A549 (cell line): ENCODE measurements around the gene DUSP2.

Experiments
- CTCF ChIP-seq: fragments of >200 bp; sonication (Bioruptor Twin); formaldehyde crosslinking; IDR thresholded peaks from 3 replicates; pipeline ENCODE4 v1.5.1; 2016
- ESRRA ChIP-seq: fragments of 150-350 bp; IDR thresholded peaks from 2 replicates; pipeline ENCODE4 v1.6.1; 2014; ENCODE audit warnings: mild to moderate bottlenecking, low read length, borderline replicate concordance
- JUNB ChIP-seq: fragments of >200 bp; sonication (Bioruptor Twin); formaldehyde crosslinking; IDR thresholded peaks from 2 replicates; pipeline ENCODE4 v1.6.1; 2016
- MAX ChIP-seq: IDR thresholded peaks from 2 replicates; pipeline ENCODE4 v1.6.1; 2012
- NR3C1 ChIP-seq: fragments of >200 bp; sonication (Bioruptor Twin); formaldehyde crosslinking; IDR thresholded peaks from 3 replicates; pipeline ENCODE4 v1.6.1; 2017
- PHF8 ChIP-seq: fragments of 200-600 bp; sonication (generic); IDR thresholded peaks from 2 replicates; pipeline ENCODE4 v1.6.1; 2016; ENCODE audit warnings: low read depth, mild to moderate bottlenecking, antibody characterized with exemption, moderate library complexity, borderline replicate concordance
- RCOR1 ChIP-seq: fragments of 150-350 bp; IDR thresholded peaks from 2 replicates; pipeline ENCODE4 v1.6.1; 2014; ENCODE audit warnings: antibody characterized with exemption, low read length, low read depth
- REST ChIP-seq: fragments of 200-600 bp; sonication (generic); IDR thresholded peaks from 2 replicates; pipeline ENCODE4 v1.6.1; 2016; ENCODE audit warnings: antibody characterized with exemption, mild to moderate bottlenecking, moderate library complexity
- RFX5 ChIP-seq: fragments of 450-650 bp; IDR thresholded peaks from 2 replicates; pipeline ENCODE4 v1.7.1; 2014; ENCODE audit warnings: antibody characterized with exemption, mild to moderate bottlenecking, moderate library complexity

- no peak for TF ChIP-seq REST
- no peak for TF ChIP-seq CTCF
- TF ChIP-seq RFX5: no peak
- no peak for TF ChIP-seq NR3C1
- no peak for TF ChIP-seq PHF8
- no peak for TF ChIP-seq JUNB
- no peak for TF ChIP-seq ESRRA
- no peak for TF ChIP-seq RCOR1
- TF ChIP-seq MAX: no peak
These were observed 9.0 kb downstream of the DUSP2 start for GRCh38 chr2:96136129-96136720.
